Parathyroid adenoma (tissue), 2 donors: ENCODE measurements around the gene ADCY1.

ENCODE experiments used
- H2AFZ ChIP-seq: fragments of 300-600 bp; sonication (generic); one replicate; pipeline ENCODE4 v1.7.0; 2017; ENCODE audit warnings: antibody characterized with exemption, mild to moderate bottlenecking
- H3K27ac ChIP-seq: fragments of 300-600 bp; sonication (generic); one replicate; pipeline ENCODE4 v1.7.0; 2017
- H3K27me3 ChIP-seq: fragments of 300-600 bp; sonication (generic); one replicate; pipeline ENCODE4 v1.7.0; 2017; ENCODE audit warnings: low read length; ENCODE audit not compliant: control insufficient read depth, insufficient read depth
- H3K36me3 ChIP-seq: fragments of 300-600 bp; sonication (generic); one replicate; pipeline ENCODE4 v1.7.0; 2017; ENCODE audit warnings: low read length; ENCODE audit not compliant: control insufficient read depth, insufficient read depth
- H3K4me1 ChIP-seq: fragments of 300-600 bp; sonication (generic); one replicate; pipeline ENCODE4 v1.7.0; 2017; ENCODE audit warnings: control low read depth
- H3K4me2 ChIP-seq: fragments of 300-600 bp; sonication (generic); one replicate; pipeline ENCODE4 v1.7.0; 2017; ENCODE audit warnings: low read length
- H3K4me3 ChIP-seq: fragments of 300-600 bp; sonication (generic); one replicate; pipeline ENCODE4 v1.7.0; 2017; ENCODE audit warnings: low read depth, low read length
- H3K79me2 ChIP-seq: fragments of 300-600 bp; sonication (generic); one replicate; pipeline ENCODE4 v1.7.0; 2017; ENCODE audit warnings: control low read depth
- H3K9ac ChIP-seq: fragments of 300-600 bp; sonication (generic); one replicate; pipeline ENCODE4 v1.7.0; 2017; ENCODE audit warnings: mild to moderate bottlenecking
- H3K9me3 ChIP-seq: fragments of 300-600 bp; sonication (generic); one replicate; pipeline ENCODE4 v1.7.0; 2017; ENCODE audit warnings: low read length; ENCODE audit not compliant: control insufficient read depth
- TF ChIP-seq, protein P1 (sequence below): fragments of 300-600 bp; sonication (generic); IDR thresholded peaks from one replicate; pipeline ENCODE4 v1.7.0; 2017; ENCODE audit warnings: antibody characterized with exemption, mild to moderate bottlenecking
- donor health status: primary hyperparathyroidism.

The ADCY1 gene

GRCh38 chr7:45625067-45625466 is 50.9 kb downstream of the ADCY1 start:
- Histone ChIP-seq H3K36me3 (no peaks in the 10 kb centered on the region), H3K4me2 (no peak overlapping the region), H3K4me3 (no peak overlapping the region), H2AFZ (no peak overlapping the region), H3K27ac (no peak overlapping the region), H3K27me3 (no peaks in the 10 kb centered on the region), H3K4me1 (no peaks in the 10 kb centered on the region), H3K79me2 (no peaks in the 10 kb centered on the region), H3K9ac (no peak overlapping the region), H3K9me3 (no peaks in the 10 kb centered on the region)
- TF ChIP-seq, protein P1, sequence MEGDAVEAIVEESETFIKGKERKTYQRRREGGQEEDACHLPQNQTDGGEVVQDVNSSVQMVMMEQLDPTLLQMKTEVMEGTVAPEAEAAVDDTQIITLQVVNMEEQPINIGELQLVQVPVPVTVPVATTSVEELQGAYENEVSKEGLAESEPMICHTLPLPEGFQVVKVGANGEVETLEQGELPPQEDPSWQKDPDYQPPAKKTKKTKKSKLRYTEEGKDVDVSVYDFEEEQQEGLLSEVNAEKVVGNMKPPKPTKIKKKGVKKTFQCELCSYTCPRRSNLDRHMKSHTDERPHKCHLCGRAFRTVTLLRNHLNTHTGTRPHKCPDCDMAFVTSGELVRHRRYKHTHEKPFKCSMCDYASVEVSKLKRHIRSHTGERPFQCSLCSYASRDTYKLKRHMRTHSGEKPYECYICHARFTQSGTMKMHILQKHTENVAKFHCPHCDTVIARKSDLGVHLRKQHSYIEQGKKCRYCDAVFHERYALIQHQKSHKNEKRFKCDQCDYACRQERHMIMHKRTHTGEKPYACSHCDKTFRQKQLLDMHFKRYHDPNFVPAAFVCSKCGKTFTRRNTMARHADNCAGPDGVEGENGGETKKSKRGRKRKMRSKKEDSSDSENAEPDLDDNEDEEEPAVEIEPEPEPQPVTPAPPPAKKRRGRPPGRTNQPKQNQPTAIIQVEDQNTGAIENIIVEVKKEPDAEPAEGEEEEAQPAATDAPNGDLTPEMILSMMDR = no peak

- Histone ChIP-seq H3K4me2 (no peak overlapping the region), H3K9me3 (peaks cover 2% of the 10 kb centered on the region), H3K79me2 (no peaks in the 10 kb centered on the region), H3K4me3 (no peak overlapping the region), H3K27ac (no peak overlapping the region), H3K27me3 (no peaks in the 10 kb centered on the region), H3K4me1 (no peaks in the 10 kb centered on the region), H2AFZ (no peak overlapping the region), H3K36me3 (no peaks in the 10 kb centered on the region), H3K9ac (no peak overlapping the region)
- TF ChIP-seq, protein P1 = no peak
Measured at GRCh38 chr7:45625714-45626440, 51.7 kb downstream of the ADCY1 start.

DNA sequence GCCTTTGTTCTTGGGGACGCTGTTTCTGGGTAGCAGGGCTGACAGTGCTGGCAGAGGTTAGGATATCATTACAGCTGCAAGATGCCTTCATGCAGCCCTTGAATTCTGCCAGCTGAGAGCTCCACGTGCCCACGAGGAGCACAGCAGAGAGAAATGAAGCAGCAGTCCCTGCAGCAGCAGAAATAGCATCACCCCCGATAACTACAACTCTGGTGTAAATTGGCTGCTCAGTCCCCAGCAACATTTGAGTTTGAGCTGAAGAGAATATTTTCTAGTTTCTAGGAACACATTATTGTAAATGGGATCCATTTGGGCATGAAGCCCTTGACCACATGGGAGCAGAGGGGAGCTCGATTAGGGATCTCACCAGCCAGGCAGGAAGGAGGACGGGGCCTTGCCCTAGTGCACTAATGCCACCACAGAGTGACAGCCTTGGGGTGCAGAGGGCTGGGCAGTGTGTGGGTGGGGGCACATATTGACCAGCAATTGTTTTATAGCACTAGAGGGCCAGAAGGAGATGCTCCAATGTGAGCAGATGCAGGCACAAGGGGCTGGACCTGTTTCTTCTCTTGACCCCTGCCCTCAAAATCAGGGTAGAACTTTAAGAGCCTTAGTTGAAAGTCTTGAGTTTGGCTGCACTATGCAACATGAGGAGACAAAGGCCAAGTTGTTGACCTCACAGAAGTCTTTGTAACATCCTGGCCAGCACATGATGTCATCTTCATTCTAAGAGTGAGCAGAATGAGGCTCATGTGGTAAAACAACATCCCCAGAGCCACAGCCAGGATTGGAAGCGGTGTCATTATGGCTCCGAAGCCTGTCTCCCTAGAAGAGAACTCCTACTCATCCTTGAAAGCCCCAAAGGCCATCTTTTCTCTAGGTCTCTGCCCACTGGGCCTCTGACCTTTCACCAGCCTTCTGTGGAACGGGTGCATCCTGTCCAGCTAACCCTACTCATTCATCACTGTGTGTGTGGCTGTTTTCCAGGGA is 52.6 kb downstream of the ADCY1 start:
- no peaks in the 10 kb centered on the region for H3K79me2 ChIP-seq
- peaks cover 2% of the 10 kb centered on the region for H3K9me3 ChIP-seq
- no peak overlapping the region for H3K9ac ChIP-seq
- TF ChIP-seq, protein P1 = no peak
- H3K4me2 ChIP-seq = no peak overlapping the region
- no peak overlapping the region for H3K4me3 ChIP-seq
- no peaks in the 10 kb centered on the region for H3K27me3 ChIP-seq
- H3K4me1 ChIP-seq = no peaks in the 10 kb centered on the region
- no peaks in the 10 kb centered on the region for H3K36me3 ChIP-seq
- no peak overlapping the region for H2AFZ ChIP-seq
- H3K27ac ChIP-seq = no peak overlapping the region

DNA sequence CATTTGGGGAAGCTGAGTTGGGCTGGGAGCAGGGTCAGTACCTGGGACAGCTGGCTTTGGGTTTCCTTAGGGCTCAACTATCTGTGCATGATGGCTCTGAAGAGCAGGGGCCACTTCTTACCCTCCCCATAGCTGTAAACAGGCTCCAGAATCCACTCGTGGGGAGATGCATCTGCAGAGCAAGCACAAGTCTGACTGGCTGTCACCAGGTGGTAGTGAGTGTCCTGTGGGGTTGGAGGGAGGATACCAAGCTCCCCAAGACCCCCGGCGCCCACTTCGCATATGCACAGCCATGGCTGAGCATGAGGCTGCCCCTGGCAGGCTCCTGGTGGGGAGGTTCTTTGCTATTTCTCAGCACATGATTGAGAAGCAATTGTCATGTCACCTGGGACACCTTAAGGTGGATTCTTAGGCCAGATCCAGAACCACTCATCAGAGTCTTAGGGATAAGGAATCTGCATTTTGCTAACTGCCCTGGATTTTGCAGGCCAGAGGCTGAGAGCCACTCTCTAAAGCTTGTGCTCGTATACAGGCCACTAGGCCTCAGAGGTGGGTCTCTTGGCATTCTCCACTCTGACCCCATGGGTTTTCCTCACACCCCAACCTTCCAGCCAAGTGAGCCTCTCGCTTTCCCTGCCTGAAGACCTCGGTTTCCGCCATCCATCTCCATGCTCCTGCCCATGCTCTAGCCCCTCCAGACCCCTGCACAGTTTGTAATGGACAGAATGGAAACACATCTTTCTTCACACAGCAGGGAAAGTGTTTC is 53.7 kb downstream of the ADCY1 start:
- peaks cover 2% of the 10 kb centered on the region for H3K9me3 ChIP-seq
- no peaks in the 10 kb centered on the region for H3K4me1 ChIP-seq
- H2AFZ ChIP-seq = no peak overlapping the region
- no peak overlapping the region for H3K4me2 ChIP-seq
- TF ChIP-seq, protein P1 = no peak
- no peaks in the 10 kb centered on the region for H3K27me3 ChIP-seq
- H3K9ac ChIP-seq = no peak overlapping the region
- no peak overlapping the region for H3K4me3 ChIP-seq
- no peak overlapping the region for H3K27ac ChIP-seq
- H3K79me2 ChIP-seq = no peaks in the 10 kb centered on the region
- H3K36me3 ChIP-seq = no peaks in the 10 kb centered on the region
